ENCODE measurements around the gene FILIP1L. TPM values are rescaled to one million over a fixed set of nuclear protein-coding genes. Genes with fewer than 3 reads are reported as not detected.

The FILIP1L gene
- total RNA-seq, 1 donor from 2014 or later: 0.15 TPM

DNA sequence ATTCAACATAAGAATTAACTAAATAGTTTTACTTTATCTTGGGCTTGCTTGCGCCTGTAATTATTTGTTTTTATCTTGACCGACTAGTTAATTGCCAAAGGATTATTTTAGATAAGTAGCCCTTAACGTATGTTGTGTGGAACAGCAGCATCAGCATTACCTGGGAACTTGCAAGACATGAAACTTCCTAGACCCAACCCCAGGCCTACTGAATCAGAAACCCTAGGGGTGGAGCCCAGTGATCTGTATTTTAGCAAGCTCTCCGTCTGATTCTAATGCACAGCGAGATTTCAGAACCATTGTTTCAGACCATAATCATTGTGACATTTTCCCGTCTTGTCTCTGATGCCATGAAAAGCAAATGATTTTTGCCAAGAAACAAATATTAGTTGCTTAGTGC, 31.1 kb downstream of the FILIP1L start:
- no peaks in the 10 kb centered on the region for H3K27me3 Mint-ChIP-seq (ENCODE audit: insufficient read depth, low read depth)
- TF ChIP-seq CTCF (IDR thresholded peaks at IDR 0.05): no peak
- no peak for TF ChIP-seq EZH2 (IDR thresholded peaks at IDR 0.05)
- no peak for TF ChIP-seq EZH2phosphoT487 (IDR thresholded peaks at IDR 0.05)
- Histone ChIP-seq H3K9ac (no peak overlapping the region), H3K79me2 (ENCODE audit: low read depth) (no peaks in the 10 kb centered on the region), H3K36me3 (no peaks in the 10 kb centered on the region), H2AFZ (replicated peaks) (no peak overlapping the region), H3K27ac (no peak overlapping the region), H3F3A (ENCODE audit: low read depth) (no peaks in the 10 kb centered on the region), H3K4me3 (no peak overlapping the region), H3K4me1 (no peaks in the 10 kb centered on the region), H3K9me3 (ENCODE audit: low read depth) (no peaks in the 10 kb centered on the region), H3K27me3 (no peaks in the 10 kb centered on the region), H4K20me1 (ENCODE audit: low read depth) (no peaks in the 10 kb centered on the region), H3K4me2 (no peak overlapping the region)
- H3K36me3 Mint-ChIP-seq: peaks cover 6% of the 10 kb centered on the region
- no peak overlapping the region for H3K27ac Mint-ChIP-seq
- H3K4me3 Mint-ChIP-seq: no peak overlapping the region
- peaks cover 4% of the 10 kb centered on the region for H3K9me3 Mint-ChIP-seq
- no peak for DNase-seq (ENCODE audit: low spot score)
- peaks cover 34% of the 10 kb centered on the region for H3K4me1 Mint-ChIP-seq

GRCh38 chr3:100082714-100083113, 31.6 kb downstream of the FILIP1L start:
- TF ChIP-seq EZH2phosphoT487 (IDR thresholded peaks at IDR 0.05) (no peak), CTCF (IDR thresholded peaks at IDR 0.05) (no peak), EZH2 (IDR thresholded peaks at IDR 0.05) (no peak)
- Histone ChIP-seq H3K4me1 (no peaks in the 10 kb centered on the region), H3K27me3 (no peaks in the 10 kb centered on the region), H3K9ac (no peak overlapping the region), H3K4me3 (no peak overlapping the region), H3K79me2 (ENCODE audit: low read depth) (no peaks in the 10 kb centered on the region), H2AFZ (replicated peaks) (no peak overlapping the region), H3K36me3 (no peaks in the 10 kb centered on the region), H3K9me3 (ENCODE audit: low read depth) (no peaks in the 10 kb centered on the region), H3F3A (ENCODE audit: low read depth) (no peaks in the 10 kb centered on the region), H4K20me1 (ENCODE audit: low read depth) (no peaks in the 10 kb centered on the region), H3K4me2 (no peak overlapping the region), H3K27ac (no peak overlapping the region)
- Mint-ChIP-seq H3K27me3 (ENCODE audit: insufficient read depth, low read depth) (no peaks in the 10 kb centered on the region), H3K27ac (no peak overlapping the region), H3K9me3 (peaks cover 4% of the 10 kb centered on the region), H3K36me3 (peaks cover 6% of the 10 kb centered on the region), H3K4me1 (peaks cover 34% of the 10 kb centered on the region), H3K4me3 (no peak overlapping the region)
- DNase-seq (ENCODE audit: low spot score): no peak

GRCh38 chr3:100081986-100082692, 32.2 kb downstream of the FILIP1L start:
- H3K4me2 ChIP-seq: no peak overlapping the region
- H3K36me3 Mint-ChIP-seq: peaks cover 6% of the 10 kb centered on the region
- no peak overlapping the region for H3K4me3 Mint-ChIP-seq
- H3K4me1 ChIP-seq: no peaks in the 10 kb centered on the region
- no peaks in the 10 kb centered on the region for H3K27me3 Mint-ChIP-seq (ENCODE audit: insufficient read depth, low read depth)
- H3F3A ChIP-seq (ENCODE audit: low read depth): no peaks in the 10 kb centered on the region
- H3K27me3 ChIP-seq: no peaks in the 10 kb centered on the region
- DNase-seq (ENCODE audit: low spot score): no peak
- no peaks in the 10 kb centered on the region for H3K9me3 ChIP-seq (ENCODE audit: low read depth)
- peaks cover 4% of the 10 kb centered on the region for H3K9me3 Mint-ChIP-seq
- no peak overlapping the region for H3K9ac ChIP-seq
- H3K4me3 ChIP-seq: no peak overlapping the region
- no peak overlapping the region for H2AFZ ChIP-seq (replicated peaks)
- no peaks in the 10 kb centered on the region for H3K36me3 ChIP-seq
- TF ChIP-seq EZH2 (IDR thresholded peaks at IDR 0.05) (no peak), CTCF (IDR thresholded peaks at IDR 0.05) (no peak), EZH2phosphoT487 (IDR thresholded peaks at IDR 0.05) (no peak)
- H3K4me1 Mint-ChIP-seq: peaks cover 34% of the 10 kb centered on the region
- H3K27ac Mint-ChIP-seq: no peak overlapping the region
- no peak overlapping the region for H3K27ac ChIP-seq
- no peaks in the 10 kb centered on the region for H4K20me1 ChIP-seq (ENCODE audit: low read depth)
- no peaks in the 10 kb centered on the region for H3K79me2 ChIP-seq (ENCODE audit: low read depth)
